ENCODE data around the gene TRIM54. TPM values are rescaled to one million over a fixed set of nuclear protein-coding genes. Genes with fewer than 3 reads are reported as not detected.

TRIM54 gene
- total RNA-seq, 6 experiments from 2014 or later = 0.14 to 0.25 TPM; not detected in 4

DNA sequence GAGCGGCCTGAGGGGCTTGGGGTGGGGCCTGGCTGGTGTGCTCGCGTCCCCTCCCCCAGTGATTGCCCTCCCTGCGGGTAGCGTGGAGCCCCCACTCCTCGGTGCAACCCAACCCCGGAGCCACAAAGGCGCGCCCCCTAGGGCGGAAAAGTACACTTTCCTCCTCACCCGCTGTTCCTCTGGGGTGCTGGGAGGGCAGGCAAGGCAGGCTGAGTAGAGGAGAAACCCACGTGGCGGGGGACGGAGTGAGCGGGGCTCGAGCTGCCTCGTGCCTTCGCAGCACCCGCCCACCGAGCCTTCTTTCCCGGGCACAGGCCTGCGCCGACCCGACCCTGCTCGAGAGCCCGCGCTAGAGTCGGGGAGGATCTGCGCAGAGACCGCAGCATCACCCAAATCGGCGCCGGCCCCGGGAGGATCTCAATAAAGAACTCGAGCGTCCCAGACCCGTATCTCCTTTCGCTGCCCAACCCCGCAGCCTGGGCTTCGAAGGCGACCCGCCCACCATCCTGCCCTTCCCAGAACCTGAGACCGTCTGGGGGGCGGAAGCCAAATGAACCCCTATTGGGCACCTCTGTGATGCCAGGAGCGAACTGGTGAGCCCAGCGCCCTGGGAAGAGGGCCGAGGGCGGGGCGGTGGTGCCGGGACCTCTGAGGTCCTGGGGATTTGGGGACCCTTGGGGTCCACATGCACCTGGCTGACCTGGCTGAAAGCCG is 24.5 kb downstream of the TRIM54 start:
- Histone ChIP-seq H3K9me3 (no peaks in the 10 kb centered on the region), H3K27ac (no peak overlapping the region), H3K36me3 (no peaks in the 10 kb centered on the region), H3K4me1 (peaks cover 0 to 21% (median 2%) of the 10 kb centered on the region in 4 donors), H3K27me3 (peaks cover 0 to 11% of the 10 kb centered on the region in 2 donors), H3K4me3 (no peak overlapping the region)
- 9% methylated on average over 8 of the region's 51 CpGs for WGBS (ENCODE audit: insufficient coverage, low coverage, low lambda C conversion rate, missing lambda C conversion rate)
- ATAC-seq (no peak), DNase-seq (no peak)
- no peak for TF ChIP-seq POLR2A (IDR thresholded peaks at IDR 0.05)
- TF ChIP-seq, protein P1, sequence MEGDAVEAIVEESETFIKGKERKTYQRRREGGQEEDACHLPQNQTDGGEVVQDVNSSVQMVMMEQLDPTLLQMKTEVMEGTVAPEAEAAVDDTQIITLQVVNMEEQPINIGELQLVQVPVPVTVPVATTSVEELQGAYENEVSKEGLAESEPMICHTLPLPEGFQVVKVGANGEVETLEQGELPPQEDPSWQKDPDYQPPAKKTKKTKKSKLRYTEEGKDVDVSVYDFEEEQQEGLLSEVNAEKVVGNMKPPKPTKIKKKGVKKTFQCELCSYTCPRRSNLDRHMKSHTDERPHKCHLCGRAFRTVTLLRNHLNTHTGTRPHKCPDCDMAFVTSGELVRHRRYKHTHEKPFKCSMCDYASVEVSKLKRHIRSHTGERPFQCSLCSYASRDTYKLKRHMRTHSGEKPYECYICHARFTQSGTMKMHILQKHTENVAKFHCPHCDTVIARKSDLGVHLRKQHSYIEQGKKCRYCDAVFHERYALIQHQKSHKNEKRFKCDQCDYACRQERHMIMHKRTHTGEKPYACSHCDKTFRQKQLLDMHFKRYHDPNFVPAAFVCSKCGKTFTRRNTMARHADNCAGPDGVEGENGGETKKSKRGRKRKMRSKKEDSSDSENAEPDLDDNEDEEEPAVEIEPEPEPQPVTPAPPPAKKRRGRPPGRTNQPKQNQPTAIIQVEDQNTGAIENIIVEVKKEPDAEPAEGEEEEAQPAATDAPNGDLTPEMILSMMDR (IDR thresholded peaks at IDR 0.05) = no peak
- intact Hi-C loops (cut with DNase I) = loop anchor here in 1 of 2 donors (10.0 kb wide), 1 partner anchor 52 kb away; no protein-coding TSS in a partner anchor

DNA sequence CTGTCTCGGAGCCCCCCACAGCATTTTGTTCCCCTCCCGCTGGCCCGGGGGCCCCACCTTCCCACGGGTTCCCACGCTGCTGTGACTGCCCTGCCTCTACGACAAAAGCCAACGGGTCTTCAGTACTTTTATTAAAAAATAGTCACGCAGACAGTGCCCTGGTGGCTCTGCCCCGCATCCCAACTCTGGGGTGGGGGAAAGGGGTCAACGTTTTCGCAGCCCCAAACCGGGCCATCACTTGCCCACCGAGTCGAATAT is 25.0 kb downstream of the TRIM54 start:
- DNase-seq = no peak
- Histone ChIP-seq H3K36me3 (no peaks in the 10 kb centered on the region), H3K4me3 (no peak overlapping the region), H3K4me1 (peaks cover 0 to 21% (median 2%) of the 10 kb centered on the region in 4 donors), H3K27ac (no peak overlapping the region), H3K9me3 (no peaks in the 10 kb centered on the region), H3K27me3 (peaks cover 0 to 11% of the 10 kb centered on the region in 2 donors)
- 11% methylated on average over 8 of the region's 14 CpGs for WGBS (ENCODE audit: insufficient coverage, low coverage, low lambda C conversion rate, missing lambda C conversion rate)
- TF ChIP-seq, protein P1 (IDR thresholded peaks at IDR 0.05) = no peak
- TF ChIP-seq POLR2A (IDR thresholded peaks at IDR 0.05) = no peak
- ATAC-seq = no peak
- intact Hi-C loops (cut with DNase I) = loop anchor here in 1 of 2 donors (10.0 kb wide), 1 partner anchor 52 kb away; no protein-coding TSS in a partner anchor

DNA sequence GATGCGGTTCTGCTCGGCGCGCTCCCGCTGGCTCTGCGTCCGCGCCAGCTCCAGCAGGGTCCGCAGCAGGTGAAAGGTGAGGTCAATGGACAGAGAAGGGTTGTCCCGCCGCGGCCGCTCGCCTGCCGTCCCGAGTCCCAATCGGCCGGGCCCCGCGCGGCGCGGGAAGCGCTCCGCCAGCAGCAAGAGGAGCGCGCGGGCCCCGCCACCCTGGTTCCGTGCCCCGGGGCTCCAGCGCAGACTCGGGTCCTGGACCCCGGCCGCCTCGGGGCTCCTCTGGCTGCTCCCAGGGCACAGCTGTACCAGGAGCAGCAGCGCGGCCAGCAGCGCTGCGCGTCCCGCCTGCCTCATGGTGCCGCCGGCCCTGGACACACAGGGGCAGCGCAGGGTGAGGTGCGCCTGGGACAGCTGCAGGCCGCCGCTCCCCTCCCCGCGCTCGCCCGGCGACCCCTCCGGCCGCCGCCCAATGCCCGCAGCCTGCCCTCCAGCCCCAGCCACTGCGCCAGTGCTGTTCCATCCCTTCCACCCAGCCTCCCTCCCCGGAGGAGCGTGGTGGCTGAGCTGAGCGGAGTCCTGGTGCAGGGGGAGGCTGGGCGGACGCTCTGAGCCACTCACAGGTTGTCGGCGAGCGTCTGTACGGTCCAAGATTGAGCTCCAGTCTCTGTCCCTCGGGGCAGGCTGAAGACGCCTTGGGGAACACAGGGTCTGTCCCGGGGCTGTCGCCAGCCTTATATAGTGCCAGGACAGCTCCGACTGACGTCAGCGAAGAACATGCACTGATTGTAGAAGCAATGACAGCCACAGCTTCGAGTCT is 25.5 kb downstream of the TRIM54 start:
- Histone ChIP-seq H3K27me3 (peaks cover 0 to 11% of the 10 kb centered on the region in 2 donors), H3K4me3 (no peak overlapping the region), H3K36me3 (no peaks in the 10 kb centered on the region), H3K4me1 (peaks cover 0 to 21% (median under 1%) of the 10 kb centered on the region in 4 donors), H3K9me3 (no peaks in the 10 kb centered on the region), H3K27ac (no peak overlapping the region)
- no peak for TF ChIP-seq POLR2A (IDR thresholded peaks at IDR 0.05)
- TF ChIP-seq, protein P1 (IDR thresholded peaks at IDR 0.05) = no peak
- ATAC-seq (peak in 3 of 4 donors; percentile 13 to 24 (median 17)), DNase-seq (no peak)
- WGBS (ENCODE audit: insufficient coverage, low coverage, low lambda C conversion rate, missing lambda C conversion rate) = 10% methylated on average over 2 of the region's 75 CpGs
- intact Hi-C loops (cut with DNase I) = loop anchor here in 1 of 2 donors (10.0 kb wide), 1 partner anchor 53 kb away; no protein-coding TSS in a partner anchor

DNA sequence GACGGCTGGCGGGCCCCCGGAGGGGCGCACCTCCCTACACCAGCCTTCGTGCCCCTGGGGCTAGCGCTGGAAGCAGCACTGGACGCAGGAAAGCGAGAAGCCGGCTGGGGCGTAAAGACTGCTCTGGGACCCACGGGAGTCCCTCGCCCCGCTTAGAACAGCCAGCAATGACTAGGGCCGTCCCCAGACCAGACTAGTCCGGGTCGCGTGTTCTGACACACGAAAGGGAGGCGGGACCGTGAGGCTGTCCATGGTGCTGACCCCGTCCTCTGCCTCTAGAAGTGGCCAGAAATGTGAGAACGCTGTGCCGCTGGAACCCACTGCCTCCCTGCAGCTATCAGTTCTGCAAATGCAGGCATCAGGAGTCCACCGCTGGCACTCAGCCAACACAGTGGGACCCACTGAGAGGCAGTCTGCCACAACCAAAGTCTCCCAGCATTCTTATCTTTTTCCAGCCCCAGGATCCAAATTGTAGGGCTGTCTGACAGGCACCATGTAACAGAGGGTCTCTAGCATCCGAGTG is 26.2 kb downstream of the TRIM54 start, which contains the start of gene UCN:
TSS of gene UCN (minus strand) at position 87 of the 523 bp plus-strand sequence. CDS start 550 bp downstream, outside the sequence.
- ATAC-seq = peak in 3 of 4 donors; percentile 15 to 52 (median 28)
- 47% methylated on average over 3 of the region's 25 CpGs for WGBS (ENCODE audit: insufficient coverage, low coverage, low lambda C conversion rate, missing lambda C conversion rate)
- peaks cover 0 to 21% (median 0%) of the 10 kb centered on the region in 4 donors for H3K4me1 ChIP-seq
- no peak within 1 kb of the TSS for H3K4me3 ChIP-seq
- no peak within 1 kb of the TSS for H3K27ac ChIP-seq
- H3K36me3 ChIP-seq = no peaks in the 10 kb centered on the region
- TF ChIP-seq POLR2A (IDR thresholded peaks at IDR 0.05) = no peak
- TF ChIP-seq, protein P1 (IDR thresholded peaks at IDR 0.05) = no peak
- H3K27me3 ChIP-seq = peaks cover 0 to 11% of the 10 kb centered on the region in 2 donors
- intact Hi-C loops (cut with DNase I) = loop anchor here in 1 of 2 donors (10.0 kb wide), 1 partner anchor 54 kb away; no protein-coding TSS in a partner anchor
- DNase-seq = peak in 1 of 3 donors; percentile 56
- no peaks in the 10 kb centered on the region for H3K9me3 ChIP-seq

All from right lobe of liver (tissue), 6 donors.